SJSA1 (cell line): ENCODE data around the gene KRTAP10-8. TPM values are rescaled to one million over a fixed set of nuclear protein-coding genes. Genes with fewer than 3 reads are reported as not detected.
"Not testable (repeated sequence)": the region's sequence is repeated elsewhere in the genome, so short reads cannot be mapped to it uniquely, and the experiment has no call there.

ENCODE experiments used
- DNase-seq, 2 experiments: peaks; one replicate each; pipeline ENCODE4 v3.0.0-alpha.2; 2015 to 2020; ENCODE audit warnings: low spot score in 2 of 2, low read depth in 1 of 2
- H3K27ac ChIP-seq: fragments of 250-450 bp; sonication (Bioruptor Pico); 2 replicates; pipeline ENCODE4 v1.5.1; 2020; ENCODE audit warnings: mild to moderate bottlenecking, moderate library complexity
- H3K27me3 ChIP-seq: fragments of 250-450 bp; sonication (Bioruptor Pico); replicated peaks from 2 replicates; pipeline ENCODE4 v1.5.1; 2020; ENCODE audit warnings: mild to moderate bottlenecking, moderate library complexity
- H3K36me3 ChIP-seq: fragments of 250-450 bp; sonication (Bioruptor Pico); 2 replicates; pipeline ENCODE4 v1.5.1; 2020; ENCODE audit warnings: mild to moderate bottlenecking
- H3K4me1 ChIP-seq: fragments of 250-450 bp; sonication (Bioruptor Pico); replicated peaks from 2 replicates; pipeline ENCODE4 v1.6.1; 2021; ENCODE audit warnings: mild to moderate bottlenecking
- H3K4me3 ChIP-seq: fragments of 250-450 bp; sonication (Bioruptor Pico); 2 replicates; pipeline ENCODE4 v1.5.1; 2020; ENCODE audit warnings: mild to moderate bottlenecking
- H3K9me3 ChIP-seq: fragments of 250-450 bp; sonication (Bioruptor Pico); replicated peaks from 2 replicates; pipeline ENCODE4 v1.5.1; 2020; ENCODE audit warnings: mild to moderate bottlenecking
- total RNA-seq: library from RNA; depleted of rRNA; stranded (reverse); fragments of >200 nt; shearing (Covaris generic); gene quantifications from 2 replicates; pipeline ENCODE4 v1.2.3, GENCODE V29; 2014

Gene KRTAP10-8
- total RNA-seq, 1 experiment from 2014 or later: not detected

DNA sequence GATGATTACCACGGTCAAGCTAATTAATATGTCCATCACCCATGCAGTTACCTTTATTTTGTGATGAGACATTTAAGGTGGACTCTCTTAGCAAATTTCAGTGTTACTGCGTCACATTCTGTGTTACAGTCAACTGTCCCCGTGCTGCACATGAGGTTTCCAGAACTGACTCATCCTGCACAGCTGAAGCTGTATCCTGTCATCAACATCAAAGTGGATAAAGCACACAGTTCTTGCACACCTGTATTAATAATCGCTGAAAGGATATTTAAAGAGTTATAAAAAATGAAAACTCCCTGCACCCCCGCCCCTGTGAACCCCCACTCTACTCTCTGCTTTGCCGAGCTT lies 28.1 kb upstream of the KRTAP10-8 start:
- DNase-seq: no peak

DNA sequence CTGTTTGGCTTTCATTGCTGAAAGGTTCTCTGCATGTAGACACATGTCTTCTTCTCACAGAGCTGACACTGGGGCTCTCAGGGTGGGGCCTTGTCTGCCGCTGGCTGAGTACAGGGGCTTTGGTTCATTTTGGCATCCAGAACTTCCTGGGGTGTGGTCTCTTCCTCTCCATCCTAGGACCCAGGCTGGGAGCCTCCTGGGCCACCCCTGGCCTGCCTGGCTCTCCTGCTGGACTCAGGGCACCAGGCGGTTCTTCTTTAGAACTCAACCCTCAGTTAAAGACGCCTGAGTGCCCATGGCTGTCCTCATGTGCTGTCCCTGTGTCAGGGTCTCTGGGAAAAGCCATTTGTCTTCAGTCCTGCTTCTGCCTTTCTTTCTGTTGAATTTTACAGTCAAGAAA lies 26.0 kb upstream of the KRTAP10-8 start:
- no peak for DNase-seq
- no peak overlapping the region for H3K4me3 ChIP-seq
- peaks cover 8% of the 10 kb centered on the region; the same call in 1 of the 2 replicates for H3K27me3 ChIP-seq

More for the DNA sequence above, 28.1 kb upstream of the KRTAP10-8 start:
- H3K4me3 ChIP-seq: no peak overlapping the region
- H3K4me1 ChIP-seq: no peaks in the 10 kb centered on the region
- H3K27me3 ChIP-seq: peaks cover 8% of the 10 kb centered on the region; the same call in 1 of the 2 replicates
- H3K27ac ChIP-seq: no peak overlapping the region
- no peaks in the 10 kb centered on the region for H3K36me3 ChIP-seq
- H3K9me3 ChIP-seq: no peaks in the 10 kb centered on the region; the same call in 1 of the 2 replicates

DNA sequence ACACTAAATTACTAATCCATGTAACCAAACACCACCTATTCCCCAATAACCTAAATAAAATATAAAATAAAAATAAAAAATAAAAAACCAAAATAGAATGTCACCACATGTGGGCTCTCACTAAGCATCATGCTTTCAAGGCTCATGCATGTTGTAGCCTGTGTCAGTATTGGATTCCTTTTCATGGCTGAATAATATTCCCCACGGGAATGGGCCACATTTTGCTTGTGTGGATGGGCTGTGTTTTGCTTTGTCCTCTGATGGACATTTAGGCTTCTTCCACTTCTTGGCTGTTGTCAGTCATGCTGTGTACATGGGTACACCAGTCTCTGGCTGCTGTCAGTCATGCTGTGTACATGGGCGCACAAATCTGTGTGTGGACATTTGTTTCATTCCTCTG lies 22.8 kb upstream of the KRTAP10-8 start:
- Histone ChIP-seq H3K4me1 (no peaks in the 10 kb centered on the region), H3K4me3 (no peak overlapping the region), H3K9me3 (no peaks in the 10 kb centered on the region; the same call in 1 of the 2 replicates), H3K27me3 (peaks cover 8% of the 10 kb centered on the region; the same call in 1 of the 2 replicates), H3K36me3 (no peaks in the 10 kb centered on the region), H3K27ac (no peak overlapping the region)
- no peak for DNase-seq

More for the DNA sequence above, 26.0 kb upstream of the KRTAP10-8 start:
- Histone ChIP-seq H3K36me3 (no peaks in the 10 kb centered on the region), H3K9me3 (no peaks in the 10 kb centered on the region; the same call in none of the 2 replicates), H3K4me1 (no peaks in the 10 kb centered on the region), H3K27ac (no peak overlapping the region)

DNA sequence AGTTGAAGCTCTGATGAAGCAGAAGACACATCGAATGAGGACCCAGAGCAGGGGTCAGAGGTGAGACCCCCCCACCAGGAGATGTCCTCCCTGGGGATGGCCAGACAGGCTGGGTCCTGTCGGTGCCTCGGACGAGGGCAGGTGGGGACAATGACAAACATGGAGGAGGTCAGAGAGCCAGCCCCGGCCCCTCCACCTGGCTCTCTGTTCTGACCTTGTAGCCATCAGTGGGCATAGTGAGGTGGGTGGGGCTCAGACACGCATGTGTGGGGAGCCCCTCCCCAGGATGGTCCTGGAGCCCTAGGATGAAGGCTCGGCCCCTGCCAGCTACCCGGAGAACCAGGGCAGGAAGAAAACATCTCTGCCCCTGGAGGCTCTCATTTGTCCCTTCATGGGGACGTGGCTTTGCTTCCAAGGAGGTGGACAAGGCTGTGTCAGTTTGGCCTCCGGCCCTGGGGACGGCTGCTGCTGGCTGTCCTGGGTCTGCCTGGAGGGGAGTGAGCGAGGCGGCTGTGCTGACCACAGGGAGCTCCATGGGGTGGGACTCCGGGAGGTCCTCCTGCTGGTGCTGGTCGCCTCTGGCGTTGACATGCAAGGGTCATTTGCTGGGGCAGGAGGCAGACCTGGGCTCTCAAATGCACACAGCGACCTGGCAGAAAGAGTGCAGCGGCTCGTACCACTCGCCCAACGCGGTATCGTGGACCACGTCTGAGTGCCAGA lies 22.1 kb upstream of the KRTAP10-8 start:
- Histone ChIP-seq H3K4me1 (no peaks in the 10 kb centered on the region), H3K27me3 (peaks cover 3% of the 10 kb centered on the region; the same call in 1 of the 2 replicates), H3K36me3 (no peaks in the 10 kb centered on the region), H3K4me3 (no peak overlapping the region), H3K27ac (no peak overlapping the region), H3K9me3 (no peaks in the 10 kb centered on the region; the same call in 1 of the 2 replicates)
- no peak for DNase-seq

DNA sequence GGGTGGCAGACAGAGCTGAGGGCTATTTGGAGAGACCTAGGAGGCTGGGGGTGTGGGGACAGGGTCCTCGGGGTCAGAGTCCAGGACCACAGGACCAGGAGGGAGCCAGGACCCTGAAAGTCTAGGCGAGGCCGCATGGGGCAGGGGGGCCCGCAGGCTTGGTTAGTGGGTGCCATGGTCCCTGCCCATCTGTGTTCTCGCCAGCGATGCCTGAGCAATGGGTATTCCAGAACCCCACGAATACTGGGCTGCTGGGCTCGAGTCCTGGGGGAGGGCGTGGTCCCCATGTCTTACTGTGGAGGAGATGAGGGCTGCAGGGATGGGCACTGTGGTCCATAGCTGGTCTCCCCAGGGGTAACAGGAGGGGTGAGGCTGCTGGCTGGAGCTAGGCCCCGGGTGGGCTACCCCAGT lies 21.6 kb upstream of the KRTAP10-8 start:
- no peak overlapping the region for H3K4me3 ChIP-seq
- H3K27me3 ChIP-seq: no peaks in the 10 kb centered on the region
- H3K36me3 ChIP-seq: no peaks in the 10 kb centered on the region

DNA sequence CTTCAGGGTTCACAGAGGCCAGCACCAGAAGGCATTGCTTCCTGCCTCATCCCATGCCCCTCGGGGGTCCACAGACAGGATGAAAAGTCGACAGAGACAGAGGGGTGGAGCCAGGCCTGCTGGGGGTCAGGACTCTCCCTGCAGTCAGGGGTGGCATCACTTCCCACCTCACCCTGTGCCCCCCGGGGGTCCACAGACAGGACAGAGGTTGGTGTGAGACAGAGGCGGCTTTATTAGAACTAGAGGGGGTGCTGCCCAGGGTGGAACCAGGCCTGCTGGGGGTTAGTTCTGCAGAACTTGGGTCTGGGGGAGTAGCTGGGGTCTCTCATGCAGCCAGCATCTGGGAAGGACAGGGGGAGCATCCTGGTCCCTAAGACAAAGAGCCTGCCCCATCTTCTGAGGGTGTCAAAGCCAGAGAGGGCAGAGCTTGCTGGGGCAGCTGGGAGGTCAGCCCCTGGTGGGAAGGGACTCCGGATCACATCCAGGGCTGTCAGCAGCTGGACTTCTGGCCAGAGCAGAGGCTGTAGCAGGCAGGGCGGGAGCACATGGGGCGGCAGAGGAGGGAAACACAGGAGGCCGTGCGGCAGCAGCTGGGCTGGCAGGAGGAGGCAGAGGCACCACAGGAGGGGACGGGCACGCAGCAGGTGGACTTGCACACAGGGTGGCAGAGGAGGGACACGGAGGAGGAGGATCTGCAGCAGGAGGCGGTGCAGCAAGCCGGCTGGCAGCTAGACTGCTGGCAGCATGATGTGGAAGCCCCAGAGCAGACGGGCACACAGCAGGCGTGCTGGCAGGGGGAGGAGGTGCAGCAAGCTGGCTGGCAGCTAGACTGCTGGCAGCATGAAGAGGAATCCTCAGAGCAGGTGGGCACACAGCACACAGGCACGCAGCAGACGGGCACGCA lies 20.7 kb upstream of the KRTAP10-8 start:
- H3K4me1 ChIP-seq, H3K27ac ChIP-seq, H3K27me3 ChIP-seq, H3K4me3 ChIP-seq, DNase-seq, H3K9me3 ChIP-seq, H3K36me3 ChIP-seq: not testable (repeated sequence)

More for the DNA sequence above, 21.6 kb upstream of the KRTAP10-8 start:
- Histone ChIP-seq H3K4me1 (no peaks in the 10 kb centered on the region), H3K27ac (no peak overlapping the region), H3K9me3 (no peaks in the 10 kb centered on the region; the same call in 1 of the 2 replicates)
- DNase-seq: no peak

DNA sequence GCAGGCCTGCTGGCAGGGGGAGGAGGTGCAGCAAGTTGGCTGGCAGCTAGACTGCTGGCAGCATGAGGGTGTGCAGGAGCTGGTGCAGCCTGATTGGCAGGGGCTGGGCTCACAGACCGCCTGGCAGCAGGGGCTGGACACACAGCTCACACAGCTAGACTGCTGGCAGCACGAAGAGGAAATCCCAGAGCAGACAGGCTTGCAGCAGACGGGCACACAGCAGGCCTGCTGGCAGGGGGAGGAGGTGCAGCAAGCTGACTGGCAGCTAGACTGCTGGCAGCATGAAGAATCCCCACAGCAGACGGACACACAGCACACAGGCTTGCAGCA lies 20.1 kb upstream of the KRTAP10-8 start:
- H3K4me3 ChIP-seq, DNase-seq, H3K27ac ChIP-seq, H3K36me3 ChIP-seq, H3K9me3 ChIP-seq, H3K4me1 ChIP-seq, H3K27me3 ChIP-seq: not testable (repeated sequence)

DNA sequence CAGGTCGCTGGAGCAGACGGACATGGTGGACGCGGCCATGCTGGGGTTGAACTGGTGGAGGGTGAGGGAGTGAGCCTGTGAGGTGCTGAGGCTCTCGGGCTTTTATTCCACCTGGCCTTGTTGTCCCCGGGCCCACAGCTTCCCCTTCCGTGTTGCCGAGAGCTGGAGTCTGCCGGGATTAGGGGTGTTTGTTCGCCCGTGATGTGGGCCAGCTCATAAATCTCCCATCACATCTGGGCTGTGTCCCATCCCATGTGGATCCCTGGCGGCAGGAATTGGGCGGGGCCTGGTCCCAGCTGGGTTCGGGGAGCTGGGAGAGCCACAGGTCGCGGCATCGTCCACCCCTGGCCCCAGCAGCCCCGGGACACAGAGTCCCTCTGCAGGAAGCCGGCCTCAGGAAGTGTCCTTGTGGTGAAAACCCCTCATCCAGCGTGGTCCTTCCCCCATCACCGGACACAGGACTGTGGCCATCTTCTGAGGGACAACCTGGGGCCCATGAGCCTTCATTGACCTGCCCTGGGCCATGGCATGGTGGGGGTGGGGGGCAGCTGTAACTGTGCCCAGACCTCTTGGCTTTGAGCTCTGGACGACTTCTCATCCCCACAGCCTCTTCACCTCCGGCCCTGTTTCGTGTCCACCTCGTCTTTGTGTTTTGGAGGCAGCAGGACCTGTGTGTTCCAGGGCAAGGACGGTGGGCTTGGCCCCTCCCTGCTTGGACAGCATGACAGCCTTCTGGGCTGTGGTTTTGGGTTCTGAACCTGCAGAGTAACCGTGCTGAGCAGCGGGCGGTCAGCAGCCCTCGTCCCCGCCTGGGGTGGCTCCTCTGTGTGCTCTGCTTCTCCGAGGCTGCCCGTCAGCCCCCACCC lies 19.2 kb upstream of the KRTAP10-8 start, which contains the start of gene KRTAP10-6:
Gene KRTAP10-6, minus strand, starts transcription at position 60 of the 866 bp plus-strand sequence. Its CDS starts 21 bp downstream, at position 39.
- Histone ChIP-seq H3K4me1 (no peaks in the 10 kb centered on the region), H3K4me3 (no peak within 1 kb of the TSS), H3K36me3 (no peaks in the 10 kb centered on the region), H3K27ac (no peak within 1 kb of the TSS), H3K9me3 (no peaks in the 10 kb centered on the region; the same call in 1 of the 2 replicates), H3K27me3 (0 out of 2 replicates have a peak, but pooled peaks cover 6% of the 10 kb centered on the region)
- peak in 1 of 2 experiments; percentile 36 for DNase-seq

DNA sequence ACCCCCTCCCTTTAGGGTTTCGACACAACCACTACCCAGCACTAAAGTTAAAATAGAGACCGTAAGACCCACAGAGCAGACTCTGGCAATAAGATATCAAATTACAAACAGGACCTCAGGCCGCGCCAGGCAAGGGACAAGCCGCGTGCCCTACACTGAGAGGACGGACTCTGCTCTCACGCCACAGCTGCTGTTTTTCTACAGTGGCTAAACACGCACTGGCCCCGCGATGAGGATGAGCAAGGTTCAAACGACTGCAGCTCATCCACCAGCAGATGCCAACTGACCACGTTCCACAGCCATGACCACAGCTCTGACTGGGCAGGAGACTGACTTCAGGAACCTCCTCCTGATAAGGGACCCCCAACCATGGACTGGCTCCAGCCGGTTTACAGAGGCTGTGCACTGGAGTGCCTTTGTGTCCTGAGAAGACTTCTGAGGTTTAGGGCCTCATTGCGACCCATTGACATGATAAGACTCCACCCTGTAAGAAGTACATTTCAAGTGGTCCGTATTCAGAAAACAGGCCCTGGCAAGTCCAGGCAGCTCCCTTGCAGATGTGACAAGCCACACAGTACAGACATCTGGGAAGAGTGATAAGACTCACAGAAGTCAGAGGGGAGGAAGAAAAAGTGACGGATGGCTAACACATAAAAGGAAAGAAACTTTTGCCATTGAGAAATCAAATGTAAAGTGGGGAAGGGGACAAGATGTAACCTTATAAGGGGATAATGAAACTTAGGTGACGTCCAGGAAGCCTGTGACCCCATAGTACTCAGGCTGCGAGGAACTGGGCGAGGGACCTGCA lies 18.1 kb upstream of the KRTAP10-8 start:
- no peaks in the 10 kb centered on the region; the same call in 1 of the 2 replicates for H3K9me3 ChIP-seq
- no peak overlapping the region for H3K4me3 ChIP-seq
- H3K27ac ChIP-seq: no peak overlapping the region
- H3K36me3 ChIP-seq: no peaks in the 10 kb centered on the region
- H3K27me3 ChIP-seq: 0 out of 2 replicates have a peak, but pooled peaks cover 9% of the 10 kb centered on the region
- DNase-seq: peak in 1 of 2 experiments; percentile 32
- no peaks in the 10 kb centered on the region for H3K4me1 ChIP-seq

DNA sequence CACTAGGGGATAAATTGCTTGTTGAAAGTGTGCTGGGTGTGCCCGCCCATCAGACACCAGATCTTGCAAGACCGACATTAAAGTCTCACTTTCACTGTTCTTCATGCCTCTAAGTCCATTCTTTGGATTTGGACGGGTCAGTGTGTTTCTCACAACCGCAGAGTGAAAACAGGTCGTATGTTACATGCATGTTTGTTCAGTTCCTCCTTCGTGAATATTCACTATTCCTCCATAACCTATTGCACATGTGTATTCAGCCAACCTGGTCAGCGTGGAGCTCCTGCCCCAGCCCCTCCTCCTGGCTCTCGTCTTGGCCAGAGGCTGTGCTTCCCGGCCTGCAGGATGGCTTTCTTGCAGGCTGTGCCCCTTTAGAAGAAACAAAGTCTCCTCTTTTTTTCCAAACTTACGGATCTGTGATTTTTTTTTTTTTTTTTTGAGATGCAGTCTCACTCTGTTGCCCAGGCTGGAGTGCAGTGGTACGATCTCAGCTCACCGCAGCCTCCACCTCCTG lies 17.4 kb upstream of the KRTAP10-8 start:
- Histone ChIP-seq H3K27me3 (0 out of 2 replicates have a peak, but pooled peaks cover 10% of the 10 kb centered on the region), H3K27ac (no peak overlapping the region), H3K36me3 (no peaks in the 10 kb centered on the region), H3K4me3 (no peak overlapping the region), H3K9me3 (no peaks in the 10 kb centered on the region), H3K4me1 (no peaks in the 10 kb centered on the region)
- DNase-seq: peak in 1 of 2 experiments; percentile 16

DNA sequence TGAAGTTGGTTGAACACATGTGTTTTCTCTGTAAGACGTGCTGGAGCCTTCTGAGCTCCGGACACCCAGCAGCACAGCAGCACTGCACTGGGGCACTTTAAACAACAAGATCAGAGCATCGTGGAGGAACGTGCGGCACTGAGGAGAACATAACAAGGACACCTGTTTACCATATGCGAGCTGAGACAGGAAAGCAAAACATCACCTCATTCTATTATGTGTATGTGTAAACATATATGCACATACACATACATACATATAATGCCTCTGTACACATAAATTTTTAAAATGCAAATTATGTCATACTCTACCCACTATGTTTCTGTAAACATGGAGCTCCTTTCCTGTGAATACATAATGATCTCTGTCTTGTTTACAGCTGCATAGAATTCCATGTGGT lies 16.4 kb upstream of the KRTAP10-8 start:
- Histone ChIP-seq H3K27me3 (0 out of 2 replicates have a peak, but pooled peaks cover 10% of the 10 kb centered on the region), H3K36me3 (no peaks in the 10 kb centered on the region), H3K4me3 (no peak overlapping the region), H3K27ac (no peak overlapping the region), H3K9me3 (no peaks in the 10 kb centered on the region), H3K4me1 (no peaks in the 10 kb centered on the region)
- DNase-seq: no peak

DNA sequence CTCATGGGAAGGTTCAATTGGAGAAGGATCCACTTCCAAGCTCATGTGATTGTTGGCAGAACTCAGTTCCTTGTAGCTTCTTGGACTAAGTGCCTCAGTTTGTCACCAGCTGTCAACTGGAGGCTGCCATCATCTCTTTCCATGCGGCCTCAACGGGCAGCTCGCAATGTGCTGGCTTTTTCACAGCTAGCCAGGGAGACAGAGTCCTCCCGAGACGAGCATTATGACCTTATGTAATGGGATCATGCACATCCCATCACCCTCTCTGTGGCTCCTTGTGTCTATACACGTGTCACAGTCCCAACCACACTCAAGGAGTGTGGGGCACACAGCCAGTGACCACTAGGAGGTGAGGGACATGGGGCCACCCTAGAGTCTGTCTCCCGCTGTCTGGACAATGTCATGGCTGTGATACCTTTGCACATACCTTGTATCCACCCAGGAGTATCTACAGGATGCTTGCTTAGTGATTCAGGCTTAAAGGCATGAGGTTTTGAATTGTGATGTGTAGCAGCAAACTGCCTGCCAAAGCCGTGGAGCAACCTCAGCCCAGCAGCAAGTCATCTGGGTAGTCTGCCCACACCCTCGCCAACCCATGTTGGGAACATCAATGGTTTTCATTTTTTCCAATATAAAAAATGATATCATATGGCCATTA lies 15.7 kb upstream of the KRTAP10-8 start:
- H3K9me3 ChIP-seq: no peaks in the 10 kb centered on the region
- H3K27ac ChIP-seq: no peak overlapping the region
- H3K36me3 ChIP-seq: no peaks in the 10 kb centered on the region
- DNase-seq: peak in 1 of 2 experiments; percentile 31
- no peaks in the 10 kb centered on the region for H3K4me1 ChIP-seq
- 0 out of 2 replicates have a peak, but pooled peaks cover 10% of the 10 kb centered on the region for H3K27me3 ChIP-seq
- no peak overlapping the region for H3K4me3 ChIP-seq
